ENCODE results near the gene GRIK4. TPM values are rescaled to one million over a fixed set of nuclear protein-coding genes. Genes with fewer than 3 reads are reported as not detected.

Gene GRIK4
- total and polyA plus RNA-seq, 9 of the 15 experiments (the other 6 are each of a cell fraction or from before 2014, with no cell fraction given), result not detected

GRCh38 chr11:120659076-120659475 is 147.5 kb downstream of the GRIK4 start:
- no peak for FAIRE-seq
- intact Hi-C loops (cut with micrococcal nuclease), result no loop called here
- H3K4me1 ChIP-seq (replicated peaks in 1 of 2; ENCODE audit: control insufficient read depth in 2 of 2, insufficient read depth in 2 of 2, low read length in 2 of 2), result peaks cover 0 to 5% of the 10 kb centered on the region in 2 experiments; a peak in 2 of 5 replicates
- ATAC-seq, result no peak
- POLR2A ChIA-PET, result no interaction called here
- no peak overlapping the region for H3K9ac ChIP-seq (ENCODE audit: insufficient read depth in 1 of 2, low read depth in 2 of 2, low read length in 2 of 2)
- H3K9me3 ChIP-seq (replicated peaks; ENCODE audit: control insufficient read depth, insufficient read depth, low read depth, low read length), result no peaks in the 10 kb centered on the region
- H3K27me3 ChIP-seq (ENCODE audit: control insufficient read depth in 2 of 2, insufficient read depth in 2 of 2, low read length in 2 of 2), result peaks cover 0 to 38% of the 10 kb centered on the region in 2 experiments; a peak in 2 of 5 replicates
- in situ Hi-C loops (cut with MboI), result no loop called here
- no peak overlapping the region for H3K27ac ChIP-seq (ENCODE audit: extremely low read depth, low read depth, low read length)
- no peaks in the 10 kb centered on the region for H3K79me2 ChIP-seq (ENCODE audit: control insufficient read depth, insufficient read depth, low read length)
- H3K4me3 ChIP-seq, result no peak overlapping the region
- TF ChIP-seq SMARCA4 (IDR thresholded peaks at IDR 0.05) (no peak), ZNF133 (CRISPR knock-in tag; IDR thresholded peaks at IDR 0.05) (no peak), CTCF (IDR thresholded peaks at IDR 0.05 in 2 of 3, conservative IDR thresholded peaks at IDR 0.05 in 1 of 3; ENCODE audit: insufficient read depth in 2 of 3, low read depth in 1 of 3, low read length in 3 of 3) (no peak), BRF1 (IDR thresholded peaks at IDR 0.05; ENCODE audit: borderline replicate concordance, extremely low read depth, insufficient read length) (no peak), ZNF3 (CRISPR knock-in tag; IDR thresholded peaks at IDR 0.05) (no peak), CHD2 (IDR thresholded peaks at IDR 0.05; ENCODE audit: low read depth, low read length) (no peak), CSDE1 (IDR thresholded peaks at IDR 0.05) (no peak), THRAP3 (IDR thresholded peaks at IDR 0.05; ENCODE audit: borderline replicate concordance) (no peak), GMEB1 (CRISPR knock-in tag; IDR thresholded peaks at IDR 0.05) (no peak), KDM4B (IDR thresholded peaks at IDR 0.05; ENCODE audit: borderline replicate concordance in 2 of 2, low read depth in 1 of 2) (no peak), RFX5 (IDR thresholded peaks at IDR 0.05; ENCODE audit: low read depth, low read length) (no peak), KDM2B (CRISPR knock-in tag; IDR thresholded peaks at IDR 0.05) (no peak), ZNF184 (CRISPR knock-in tag; IDR thresholded peaks at IDR 0.05) (no peak), MTA2 (IDR thresholded peaks at IDR 0.05; ENCODE audit: low read depth) (no peak), ARID4B (CRISPR knock-in tag; IDR thresholded peaks at IDR 0.05) (no peak), HNRNPLL (IDR thresholded peaks at IDR 0.05; ENCODE audit: low read depth, low read length, poor library complexity, severe bottlenecking) (no peak), ZC3H8 (IDR thresholded peaks at IDR 0.05) (no peak)
- H2AFZ ChIP-seq (ENCODE audit: low read depth, low read length), result no peak overlapping the region
- CTCF ChIA-PET (ENCODE audit: low intra/inter-chr PET ratio), result no interaction called here
- no peak for DNase-seq (ENCODE audit: extremely low read depth in 1 of 4, low spot score in 3 of 4)
- no peaks in the 10 kb centered on the region for H3K9me1 ChIP-seq (ENCODE audit: control insufficient read depth, insufficient read depth, low read length)
- 0 out of 2 replicates have a peak, but pooled peaks cover 5% of the 10 kb centered on the region for H4K20me1 ChIP-seq (replicated peaks; ENCODE audit: control insufficient read depth, insufficient read depth, low read length)
- 2% methylated on average over 6 of the region's 6 CpGs for WGBS (ENCODE audit: insufficient coverage, low coverage, missing lambda C conversion rate)
- H3K4me2 ChIP-seq (ENCODE audit: insufficient read depth, low read length), result no peak overlapping the region
- BruUV-seq (replicated peaks), result no TSS peak
- no peaks in the 10 kb centered on the region for H3K36me3 ChIP-seq (ENCODE audit: control insufficient read depth, insufficient read depth, low read length)

Data from K562 (cell line).